ENCODE data around the gene SHISA5.
A peak's percentile ranks its signal among the peaks of the same experiment; 100 is the strongest.
"Not testable (repeated sequence)": the region's sequence is repeated elsewhere in the genome, so short reads cannot be mapped to it uniquely, and the experiment has no call there.

Gene SHISA5

DNA sequence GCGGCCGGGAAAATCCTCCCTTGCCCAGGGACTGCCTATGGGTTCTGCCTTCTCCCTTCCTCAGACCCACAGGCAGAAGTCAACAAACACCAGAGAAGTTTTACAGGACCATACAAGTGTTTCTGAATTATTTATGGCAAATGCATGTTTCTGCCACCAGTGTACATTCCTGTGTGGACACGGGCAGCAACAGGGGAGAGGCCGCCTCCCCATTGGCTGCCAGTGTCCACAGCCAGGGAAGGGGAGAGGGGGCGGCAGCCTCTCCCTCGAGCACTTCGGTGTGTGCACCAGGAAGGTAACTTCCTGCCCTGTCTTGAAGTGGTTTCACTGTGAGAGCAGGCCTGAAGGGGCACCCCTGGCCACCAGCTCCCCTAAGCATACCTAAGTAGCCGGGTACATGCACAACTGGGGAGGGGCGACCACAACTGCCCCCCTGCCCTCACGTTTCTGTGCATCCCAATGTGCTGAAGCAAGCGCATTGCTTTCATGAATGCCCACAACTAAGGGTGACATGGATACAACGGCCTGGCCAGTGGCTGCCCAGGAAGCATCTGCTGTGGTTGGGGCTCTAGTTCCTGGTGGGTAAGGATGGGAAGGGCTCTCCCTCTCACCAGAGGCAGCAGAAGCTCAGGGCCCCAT lies 14.8 kb upstream of the SHISA5 start:
- DNase-seq = no peak

DNA sequence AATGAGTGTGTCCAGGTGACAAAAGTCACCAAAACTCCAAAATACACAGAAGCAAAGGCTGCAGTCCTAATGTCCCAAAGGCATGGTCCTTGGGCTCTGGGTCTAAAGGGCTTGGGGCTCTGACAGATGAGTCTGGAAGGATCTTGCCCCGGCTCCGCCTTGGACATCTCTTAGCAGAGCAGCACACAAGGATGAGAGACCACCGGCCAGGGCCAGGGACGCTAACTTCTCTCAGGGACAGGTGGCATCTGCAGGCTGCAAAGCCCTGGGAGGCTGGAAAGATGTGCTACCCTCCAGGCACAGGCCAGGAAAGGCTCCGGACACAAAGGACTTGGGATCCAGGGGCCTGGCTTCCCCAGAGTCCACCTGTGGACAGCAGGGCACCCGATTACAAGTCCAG lies 14.1 kb upstream of the SHISA5 start:
- no peak for DNase-seq

DNA sequence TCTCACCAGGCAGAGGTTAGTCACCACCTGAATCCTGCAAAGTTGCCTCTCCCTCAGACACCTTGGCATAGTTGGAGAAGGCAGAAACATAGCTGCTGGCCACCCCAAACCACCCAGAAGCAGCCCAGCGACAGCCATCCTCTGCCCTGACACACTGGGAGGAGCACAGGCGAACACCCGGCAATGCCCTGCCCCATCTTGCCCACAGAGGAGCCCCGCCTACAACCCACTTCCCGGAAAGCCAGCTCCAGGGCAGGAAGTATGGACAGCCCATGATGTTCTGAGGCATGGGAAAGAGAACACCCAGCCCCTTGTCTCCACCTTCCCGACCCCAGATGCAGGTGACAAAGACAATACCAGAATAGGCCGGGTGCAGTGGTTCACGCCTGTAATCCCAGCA lies 12.6 kb upstream of the SHISA5 start:
- DNase-seq = no peak

DNA sequence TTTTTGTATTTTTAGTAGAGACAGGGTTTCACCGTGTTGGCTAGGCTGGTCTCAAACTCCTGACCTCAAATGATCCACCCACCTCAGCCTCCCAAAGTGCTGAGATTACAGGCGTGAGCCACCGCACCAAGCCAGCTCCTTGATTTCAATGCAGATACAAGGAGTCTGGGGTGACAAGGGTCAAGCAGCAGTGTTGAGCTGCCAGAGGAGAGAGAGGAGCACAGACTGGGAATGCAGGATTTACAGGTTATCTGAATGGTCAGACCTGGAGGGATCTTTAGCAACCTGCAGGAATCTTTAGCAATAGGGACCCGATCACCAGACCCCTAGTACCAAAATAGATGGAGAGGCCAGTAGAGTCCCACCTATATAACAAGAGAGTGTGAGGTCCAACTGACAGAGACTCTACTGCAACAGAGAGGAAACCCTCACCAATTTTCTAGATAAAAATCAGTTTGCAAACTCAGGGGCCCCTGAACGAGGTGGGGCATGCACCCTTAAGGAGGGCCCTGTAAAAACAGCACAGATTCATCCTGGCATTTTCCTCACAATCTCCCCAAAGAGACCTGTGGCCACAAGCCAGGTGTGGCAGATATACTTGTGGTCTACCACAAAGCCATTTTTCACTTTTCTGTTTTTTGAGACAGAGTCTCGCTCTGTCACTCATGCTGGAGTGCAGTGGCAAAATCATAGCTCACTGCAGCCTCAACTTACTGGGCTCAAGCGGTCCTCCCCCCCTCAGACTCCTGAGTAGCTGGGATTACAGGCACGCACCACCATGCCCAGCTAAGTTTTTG lies 10.7 kb upstream of the SHISA5 start:
- DNase-seq = no peak

DNA sequence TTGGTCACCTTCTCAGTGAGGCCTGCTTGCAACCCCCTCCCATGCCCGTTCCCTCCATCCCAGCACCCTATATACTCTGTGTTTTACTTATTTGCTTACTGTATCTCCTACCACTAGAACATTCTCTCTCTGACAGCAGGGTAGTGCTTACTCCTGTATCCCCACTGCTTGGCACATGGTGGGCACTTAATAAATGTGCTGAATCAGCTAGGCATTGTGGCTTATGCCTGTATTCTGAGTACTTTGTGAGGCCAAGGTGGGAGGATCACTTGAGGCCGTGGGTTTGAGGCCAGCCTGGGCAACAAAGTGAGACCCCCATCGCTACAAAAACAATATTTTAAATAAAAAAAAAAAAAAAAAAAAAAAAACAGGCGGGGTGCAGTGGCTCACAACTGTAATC lies 7.6 kb upstream of the SHISA5 start:
- no peak for DNase-seq

DNA sequence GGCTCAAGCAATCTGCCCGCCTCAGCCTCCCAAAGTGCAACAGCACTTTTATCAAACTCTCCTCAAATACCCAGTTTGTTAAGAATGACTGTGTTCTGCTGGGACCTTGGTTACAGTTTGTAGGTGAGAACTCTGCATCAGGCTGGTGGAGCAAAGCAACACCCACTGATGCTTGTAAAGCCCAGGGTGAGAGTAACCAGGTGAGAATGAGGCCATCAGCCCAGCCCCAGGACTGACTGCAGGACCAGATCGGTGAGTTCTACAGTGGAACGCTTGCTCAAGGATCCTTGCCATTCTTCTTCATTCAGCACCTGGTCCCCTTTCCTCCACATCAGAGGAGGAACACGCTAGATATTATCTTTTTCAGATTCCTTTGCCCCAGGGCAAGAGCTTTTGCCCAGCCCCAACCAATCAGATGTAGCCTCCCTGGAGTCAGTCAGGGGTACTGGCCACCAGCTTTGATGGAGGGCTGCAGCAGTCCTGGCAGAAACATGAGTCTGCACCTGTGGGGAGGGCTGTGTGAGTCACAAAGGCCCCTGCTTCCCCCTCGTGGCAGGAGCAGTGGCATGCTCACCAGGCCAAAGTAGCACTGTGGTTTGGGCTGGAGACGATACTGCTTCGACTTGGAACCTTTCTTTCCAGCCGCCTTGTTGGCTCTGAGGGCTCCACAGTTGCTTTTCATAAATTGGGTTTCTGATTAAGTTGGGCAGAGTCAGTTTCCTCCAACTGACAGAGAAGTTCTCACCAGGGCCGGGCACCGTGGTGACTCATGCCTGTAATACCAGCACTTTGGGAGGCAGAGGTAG lies 3.5 kb upstream of the SHISA5 start:
- DNase-seq = peak; percentile 97

DNA sequence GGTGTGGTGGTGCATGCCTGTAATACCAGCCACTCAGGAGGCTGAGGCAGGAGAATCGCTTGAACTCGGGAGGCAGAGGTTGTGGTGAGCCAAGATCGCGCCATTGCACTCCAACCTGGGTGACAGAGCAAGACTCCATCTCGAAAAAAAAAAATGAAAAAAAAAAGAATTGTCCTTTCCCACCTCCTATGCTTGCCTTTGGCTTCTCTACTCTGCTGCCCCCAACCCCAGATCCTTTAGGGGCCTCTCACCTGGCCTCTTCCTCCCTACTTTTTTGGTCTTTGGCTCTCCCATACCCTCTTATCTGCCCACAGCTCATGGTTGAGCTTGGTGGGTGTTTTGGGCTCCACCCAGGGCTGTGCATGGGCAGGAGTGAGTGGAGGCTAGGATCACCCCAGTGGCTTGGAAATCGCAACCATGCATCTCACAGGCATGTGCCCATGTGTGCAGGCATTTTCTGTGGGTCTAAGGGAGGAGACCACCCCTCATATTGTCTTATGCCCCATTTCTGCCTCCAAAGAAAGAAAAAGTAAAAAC lies 2.1 kb upstream of the SHISA5 start:
- no peak for DNase-seq

DNA sequence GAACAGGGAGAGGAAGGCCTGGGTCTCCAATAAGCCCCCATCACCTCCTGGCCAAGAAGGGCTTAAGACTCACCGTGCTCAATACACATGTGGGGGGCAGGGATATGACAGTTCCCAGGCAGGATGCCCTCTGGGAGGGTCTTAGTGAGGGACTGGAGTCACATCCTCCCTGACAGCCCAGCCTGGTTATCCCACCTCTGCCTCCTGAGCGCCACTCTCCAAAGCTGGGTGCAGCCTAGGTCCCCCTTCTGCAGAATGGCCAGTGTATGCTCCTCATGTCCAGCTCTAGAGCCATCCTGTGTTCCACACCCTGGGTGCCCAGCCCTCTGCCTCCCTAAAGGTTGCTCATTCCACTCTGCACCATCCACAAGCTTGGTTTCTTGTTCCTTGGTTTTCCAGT lies 1.2 kb upstream of the SHISA5 start:
- no peak for DNase-seq

DNA sequence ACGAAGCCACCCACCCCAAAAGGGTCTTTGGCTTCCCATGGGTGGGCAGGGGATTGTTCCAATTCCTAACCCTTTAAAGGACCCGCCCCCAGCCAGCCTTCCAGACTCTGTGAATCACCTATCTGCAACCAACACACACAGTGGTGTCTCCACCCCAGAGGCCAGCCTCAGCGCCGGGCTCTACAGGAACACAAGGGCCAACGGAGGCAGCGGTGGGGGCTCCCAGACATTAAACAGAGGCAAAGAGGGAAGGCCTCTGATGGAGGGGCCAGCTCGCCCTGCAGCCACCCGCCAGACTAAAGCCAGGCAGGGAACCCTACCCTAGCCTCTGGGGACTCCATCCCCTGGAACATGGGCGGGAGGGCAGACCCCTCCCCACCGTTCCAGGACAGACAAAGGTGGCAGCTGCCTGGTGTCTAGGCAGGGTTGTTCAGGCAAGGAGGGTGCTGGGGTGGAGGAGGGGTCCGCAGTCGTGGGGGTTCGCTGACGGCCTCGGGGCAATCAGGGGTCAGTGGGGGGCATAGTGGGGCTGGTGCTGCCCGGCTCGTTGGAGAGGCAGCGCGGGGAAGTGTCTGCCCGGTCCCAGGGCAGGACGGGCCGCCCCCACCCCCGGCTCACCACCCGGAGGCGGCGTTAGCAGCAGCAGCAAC lies 448 bp downstream of the SHISA5 start:
- peak; percentile 67 for DNase-seq

DNA sequence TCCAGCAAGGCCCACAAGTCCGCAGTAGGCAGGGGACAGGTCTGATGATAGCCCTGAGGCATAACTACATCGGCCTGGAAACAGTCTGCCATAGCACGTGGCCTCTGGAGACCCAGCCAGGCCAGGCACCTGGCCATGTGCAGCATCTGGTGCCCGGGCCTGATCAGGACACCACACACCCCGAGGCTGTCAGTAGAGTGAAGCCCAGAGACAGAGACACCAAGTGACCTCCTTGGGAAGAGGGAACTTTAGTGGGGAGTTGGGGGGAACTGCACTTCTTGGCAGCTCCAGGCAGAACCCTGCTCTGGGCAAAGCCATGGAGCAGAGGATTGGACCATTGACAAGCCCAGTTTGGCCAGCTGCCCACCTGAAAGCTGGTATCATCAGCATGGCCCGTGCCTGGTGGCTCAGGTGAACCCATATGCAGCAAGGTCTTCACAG lies 1.2 kb downstream of the SHISA5 start:
- DNase-seq = no peak

DNA sequence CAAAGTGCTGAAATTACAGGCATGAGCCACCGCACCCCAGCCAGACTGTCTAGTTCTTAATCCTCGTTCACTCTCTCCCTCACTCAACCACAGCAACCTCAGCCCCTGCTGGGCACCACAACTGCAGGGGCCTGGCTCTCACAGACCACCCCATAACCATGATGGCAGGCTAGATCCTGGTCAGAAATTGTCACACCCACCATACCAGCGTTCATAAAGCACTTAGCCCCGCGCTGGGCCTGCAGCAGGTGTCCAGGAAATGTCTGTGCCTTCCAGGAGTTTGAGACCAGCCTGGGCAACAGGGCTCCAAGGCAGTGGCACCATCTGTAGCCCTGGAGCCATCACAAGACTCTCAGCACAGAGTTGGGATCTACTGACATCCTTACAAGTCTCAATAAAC lies 1.9 kb downstream of the SHISA5 start:
- no peak for DNase-seq

DNA sequence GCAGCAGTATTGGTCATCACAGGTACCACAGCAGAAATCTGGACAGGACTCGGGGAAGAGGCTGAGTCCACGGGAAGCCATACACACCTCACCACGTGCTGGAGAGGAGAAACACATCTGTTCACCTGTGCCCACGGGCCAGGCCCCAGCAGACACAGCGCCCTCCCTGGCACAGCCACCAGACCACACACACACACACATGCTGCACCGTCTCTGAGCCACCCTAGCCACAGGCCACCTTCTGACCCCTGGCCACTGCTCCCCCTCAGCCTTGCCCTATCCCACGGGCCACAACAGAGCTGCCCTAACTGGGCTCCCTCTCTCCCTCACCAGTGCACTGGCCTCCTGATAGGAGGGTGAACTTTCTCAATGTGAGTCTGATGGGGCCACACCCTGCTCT lies 2.8 kb downstream of the SHISA5 start:
- no peak for DNase-seq

DNA sequence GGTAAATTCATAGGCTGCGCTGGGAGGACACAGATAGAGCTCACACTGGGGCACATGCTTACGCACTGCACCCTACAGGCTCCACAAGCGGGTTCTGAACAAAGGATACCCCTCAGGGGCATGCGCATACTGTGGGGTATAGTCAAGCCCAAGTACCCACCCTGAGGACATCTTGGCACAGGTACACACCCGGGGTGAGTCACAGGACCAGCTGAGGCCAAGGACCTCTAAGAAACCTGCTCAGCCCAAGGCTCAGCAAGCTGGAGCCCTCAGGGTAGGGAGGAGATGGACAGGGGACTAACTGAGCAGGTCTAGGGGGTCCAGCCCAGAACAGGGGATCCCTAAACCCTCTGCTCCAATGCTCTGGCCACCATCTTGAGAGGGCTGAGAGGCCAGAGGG lies 3.3 kb downstream of the SHISA5 start:
- DNase-seq = no peak

DNA sequence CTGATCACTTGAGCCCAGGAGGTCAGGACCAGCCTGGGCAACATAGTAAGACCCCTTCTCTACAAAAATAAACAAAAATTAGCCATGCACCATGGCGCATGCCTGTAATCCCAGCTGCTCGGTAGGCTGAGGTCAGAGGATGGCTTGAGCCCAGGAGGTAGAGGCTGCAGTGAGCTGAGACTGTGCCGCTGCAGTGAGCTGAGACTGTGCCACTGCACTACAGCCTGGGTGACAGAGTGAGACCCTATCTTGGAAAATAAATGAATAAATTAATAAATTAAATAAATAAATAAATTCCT lies 10.8 kb downstream of the SHISA5 start:
- DNase-seq = no peak

DNA sequence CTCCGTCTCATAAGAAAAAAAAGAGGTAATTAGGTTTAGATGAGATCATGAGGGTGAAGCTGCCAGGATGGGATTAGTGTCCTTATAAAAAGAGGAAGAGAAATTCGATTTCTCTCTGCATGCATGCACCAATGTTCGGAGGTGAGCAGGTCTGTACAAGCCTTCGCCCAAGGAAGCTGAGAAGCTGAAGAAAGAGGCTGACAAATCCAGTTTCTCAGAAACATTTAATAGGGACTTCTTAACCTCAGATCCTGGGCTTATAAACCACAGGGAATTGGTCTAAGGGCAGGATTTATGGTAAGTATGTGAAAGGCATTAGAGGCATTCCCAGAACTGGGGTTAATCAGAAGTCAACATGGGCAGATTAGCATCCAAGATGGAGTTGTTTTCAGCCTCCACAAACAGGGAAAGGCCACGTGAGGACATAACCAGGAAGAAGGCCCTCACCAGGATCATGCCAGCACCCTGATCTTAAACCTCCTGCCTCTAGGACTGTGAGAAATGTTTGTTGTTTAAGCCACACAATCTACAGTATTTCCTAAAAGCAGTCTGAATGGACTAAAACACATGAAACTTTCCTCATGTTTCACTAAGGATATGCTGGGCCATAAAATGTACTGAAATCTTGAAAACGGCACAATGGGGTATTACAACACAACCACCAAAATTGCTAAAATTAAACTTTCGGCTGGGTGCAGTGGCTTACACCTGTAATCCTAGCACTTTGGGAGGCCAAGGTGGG lies 11.3 kb downstream of the SHISA5 start:
- no peak for DNase-seq

DNA sequence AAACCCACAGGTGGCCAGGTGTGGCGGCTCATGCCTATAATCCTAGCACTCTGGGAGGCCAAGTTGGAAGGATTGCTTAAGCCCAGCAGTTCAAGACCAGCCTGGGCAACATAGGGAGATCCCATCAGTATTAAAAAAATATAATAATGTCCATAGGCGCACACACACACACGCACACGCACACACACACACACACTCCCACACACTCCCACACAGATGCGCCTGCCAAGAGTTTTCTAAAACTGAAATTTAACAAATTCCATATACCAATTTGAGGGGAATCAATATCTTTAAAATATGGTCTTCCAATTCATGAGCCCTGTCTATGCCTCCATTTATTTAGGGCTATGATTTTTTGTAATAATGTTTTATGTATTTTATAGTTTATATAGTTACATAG lies 17.0 kb downstream of the SHISA5 start:
- no peak for DNase-seq

DNA sequence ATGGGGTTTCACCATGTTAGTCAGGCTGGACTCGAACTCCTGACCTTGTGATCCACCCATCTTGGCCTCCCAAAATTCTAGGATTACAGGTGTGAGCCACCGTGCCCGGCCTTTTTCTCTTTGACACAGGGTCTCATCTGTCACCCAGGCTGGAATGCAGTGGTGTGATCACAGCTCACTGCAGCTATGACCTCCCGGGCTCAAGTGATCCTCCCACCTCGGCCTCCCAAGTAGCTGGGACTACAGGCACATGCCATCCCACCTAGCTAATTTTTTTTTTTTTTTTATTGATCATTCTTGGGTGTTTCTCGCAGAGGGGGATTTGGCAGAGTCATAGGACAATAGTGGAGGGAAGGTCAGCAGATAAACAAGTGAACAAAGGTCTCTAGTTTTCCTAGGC lies 21.2 kb downstream of the SHISA5 start:
- DNase-seq = not testable (repeated sequence)

DNA sequence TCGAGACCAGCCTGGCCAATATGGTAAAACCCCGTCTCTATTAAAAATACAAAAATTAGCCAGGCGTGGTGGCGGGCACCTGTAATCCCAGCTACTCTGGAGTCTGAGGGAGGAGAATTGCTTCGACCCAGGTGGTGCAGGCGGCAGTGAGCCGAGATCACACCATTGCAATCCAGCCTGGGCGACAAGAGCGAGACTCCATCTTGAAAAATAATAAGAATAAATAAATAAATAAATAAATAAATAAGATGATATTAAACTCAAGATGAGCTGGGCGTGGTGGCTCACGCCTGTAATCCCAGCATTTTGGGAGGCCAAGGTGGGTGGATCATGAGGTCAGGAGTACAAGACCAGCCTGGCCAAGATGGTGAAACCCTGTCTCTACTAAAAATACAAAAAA lies 23.1 kb downstream of the SHISA5 start:
- DNase-seq = not testable (repeated sequence)

DNA sequence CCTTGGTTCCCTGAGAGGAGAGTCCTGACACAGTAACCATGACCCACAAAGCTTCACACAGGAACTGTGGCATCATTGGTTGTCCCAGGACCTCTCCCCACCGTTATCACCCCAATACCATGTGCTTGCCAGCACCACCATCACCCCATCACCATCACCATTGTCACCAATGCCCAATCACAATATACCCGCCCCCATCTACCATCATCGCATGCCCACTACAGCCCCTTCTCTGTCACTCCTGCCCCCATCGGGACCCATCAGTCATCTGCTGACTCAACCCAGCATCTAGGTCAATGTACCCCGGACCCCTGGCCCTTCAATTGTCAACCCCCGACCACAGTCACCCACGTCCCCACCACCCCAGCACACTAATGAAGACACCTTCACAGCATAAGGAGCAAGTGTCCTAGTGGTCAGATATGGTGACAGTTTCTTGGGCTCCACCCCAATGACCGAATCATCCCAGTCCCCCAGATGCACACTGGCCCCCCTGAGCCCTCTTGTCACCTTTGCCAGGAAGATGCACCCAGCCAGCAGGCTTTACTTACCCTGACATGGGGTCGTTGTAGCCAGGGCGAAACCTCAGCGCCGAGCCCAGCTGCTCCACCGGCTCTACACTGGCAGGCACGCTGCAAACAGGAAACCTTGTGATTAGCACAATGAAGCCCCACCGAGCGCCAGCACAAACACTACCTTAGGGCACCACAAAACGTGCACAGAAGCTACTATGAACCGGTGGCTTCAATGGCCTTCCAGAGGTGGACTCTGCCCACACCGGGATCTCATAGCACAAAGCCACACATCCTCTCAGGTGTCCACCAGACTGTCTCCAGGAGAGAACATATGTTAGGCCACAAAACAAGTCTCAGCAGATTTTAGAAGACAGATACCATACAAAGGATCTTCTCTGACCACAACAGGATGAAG lies 25.1 kb downstream of the SHISA5 start:
- no peak for DNase-seq

DNA sequence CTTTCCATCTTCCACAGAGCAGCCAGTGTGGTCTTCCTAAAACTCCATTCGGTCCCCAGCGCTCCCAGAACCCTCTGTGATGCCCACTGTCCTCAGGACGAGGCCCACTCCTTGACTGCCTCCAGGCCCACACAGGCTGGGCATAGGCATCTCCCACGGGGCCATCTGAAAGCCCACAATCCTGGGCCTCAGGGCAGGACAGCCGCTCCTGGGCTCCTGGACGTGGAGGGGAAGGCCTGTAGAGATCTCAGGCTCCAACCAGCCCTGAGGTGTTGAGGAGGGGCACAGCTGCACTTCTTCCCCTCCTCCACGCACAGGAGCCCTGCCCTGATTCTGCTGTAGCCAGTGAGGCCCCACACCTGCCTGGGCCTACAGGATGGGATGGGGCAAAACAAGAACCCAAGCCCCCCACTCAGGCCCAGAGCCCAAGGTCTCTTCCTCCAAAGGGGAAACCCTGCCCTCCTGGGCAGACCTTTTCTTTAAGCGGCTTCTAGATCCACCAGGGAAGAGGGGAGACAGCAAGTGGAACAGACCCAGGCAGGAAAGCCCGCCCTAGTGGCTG lies 25.9 kb downstream of the SHISA5 start:
- DNase-seq = no peak

DNA sequence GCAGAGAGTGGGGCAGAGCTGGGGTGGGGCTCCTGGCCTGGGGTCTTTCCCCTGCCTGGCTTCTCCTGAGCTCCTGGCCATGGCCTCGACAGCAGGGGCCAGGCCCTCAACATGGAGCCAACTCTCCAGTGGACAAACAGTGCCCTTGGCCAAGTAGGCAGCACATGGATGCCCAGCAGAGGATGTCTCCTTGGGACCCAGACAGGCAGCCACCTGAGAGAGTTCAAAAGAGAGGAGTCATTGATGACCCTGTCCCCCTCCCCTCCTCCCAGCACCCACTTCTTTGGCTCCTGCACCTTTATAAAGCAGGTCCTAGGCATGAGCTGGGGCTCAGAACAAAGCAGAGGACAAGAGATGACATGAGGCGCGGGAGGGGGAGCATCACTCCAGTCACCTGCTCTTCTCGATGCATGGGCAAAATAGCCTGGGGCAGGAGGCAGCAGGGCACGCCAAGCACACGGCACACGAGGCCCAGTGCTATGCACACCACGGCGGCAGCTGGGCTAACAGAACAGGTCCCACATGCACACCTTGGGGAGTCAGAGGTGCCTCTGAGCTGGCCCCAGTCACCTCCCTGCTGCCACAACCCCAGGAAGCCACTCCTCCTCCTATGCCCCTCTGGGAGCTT lies 27.4 kb downstream of the SHISA5 start:
- DNase-seq = no peak

All from 8988T (cell line).